Thoracic aorta (tissue), 2 donors: ENCODE measurements around the gene TMEM218. TPM values are rescaled to one million over a fixed set of nuclear protein-coding genes. Genes with fewer than 3 reads are reported as not detected.

ENCODE experiments used
- ATAC-seq: fragments of 150-250 bp; one replicate; pipeline ENCODE4 v1.8.0; 2017; ENCODE audit warnings: low read depth; ENCODE audit not compliant: insufficient number of reproducible peaks, low FRiP score
- DNase-seq: peaks from one replicate; pipeline ENCODE4 v3.0.0-alpha.2; 2020; ENCODE audit warnings: low spot score
- H3K27ac ChIP-seq, 2 donors: fragments of 200-600 bp; sonication (generic); 1 replicate in 1 of 2; 2 replicates in 1 of 2; pipeline ENCODE4 v1.5.1; 2016; ENCODE audit warnings: mild to moderate bottlenecking in 2 of 2, moderate library complexity in 2 of 2
- H3K27me3 ChIP-seq: fragments of 200-600 bp; sonication (generic); replicated peaks from 2 replicates; pipeline ENCODE4 v1.6.0; 2016; ENCODE audit warnings: mild to moderate bottlenecking; ENCODE audit not compliant: insufficient read depth
- H3K36me3 ChIP-seq: fragments of 200-600 bp; sonication (generic); one replicate; pipeline ENCODE4 v1.5.1; 2016
- H3K4me1 ChIP-seq, 2 donors: fragments of 200-600 bp; sonication (generic); 1 replicate in 1 of 2; 2 replicates in 1 of 2; pipeline versions ENCODE4 v1.5.1 to v1.6.0; 2016; ENCODE audit warnings: low read depth in 2 of 2, mild to moderate bottlenecking in 1 of 2; ENCODE audit not compliant: control insufficient read depth in 1 of 2
- H3K4me3 ChIP-seq: fragments of 200-600 bp; sonication (generic); 2 replicates; pipeline ENCODE4 v1.5.1; 2016; ENCODE audit warnings: mild to moderate bottlenecking
- H3K9me3 ChIP-seq: fragments of 200-600 bp; sonication (generic); 2 replicates; pipeline ENCODE4 v1.5.1; 2016
- total RNA-seq, 2 donors: library from RNA; depleted of rRNA; stranded (reverse); fragments of >200 nt; gene quantifications; one replicate each; pipeline versions ENCODE4 v1.1.0 to v1.2.3, GENCODE V29; 2016
- TF ChIP-seq, protein P1 (sequence below): fragments of 200-600 bp; sonication (generic); IDR thresholded peaks from one replicate; pipeline ENCODE4 v1.5.1; 2019; ENCODE audit warnings: antibody characterized with exemption

The TMEM218 gene
- total RNA-seq, 2 donors from 2014 or later: 15.2 to 17.7 TPM

DNA sequence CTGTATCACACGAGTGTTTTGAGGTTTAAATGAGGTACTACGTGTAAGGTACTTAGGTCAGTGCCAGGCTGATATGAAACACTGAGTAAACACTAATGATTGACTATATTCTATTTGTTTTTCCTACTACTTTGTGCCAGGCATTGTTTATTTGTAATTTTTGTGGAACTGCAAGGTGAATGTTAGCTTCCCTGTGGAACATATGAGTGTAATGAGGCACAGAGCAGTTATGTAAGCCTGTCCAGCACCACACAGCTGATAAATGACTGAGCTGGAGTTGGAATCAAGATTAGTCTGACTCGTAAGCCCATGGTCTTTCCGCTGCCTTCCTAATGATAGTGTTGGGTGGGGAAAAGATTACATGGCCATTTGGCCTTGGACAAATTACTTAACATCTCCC, 42.4 kb downstream of the TMEM218 start:
- H3K4me3 ChIP-seq: no peak overlapping the region
- DNase-seq (no peak), ATAC-seq (no peak)
- TF ChIP-seq, protein P1, sequence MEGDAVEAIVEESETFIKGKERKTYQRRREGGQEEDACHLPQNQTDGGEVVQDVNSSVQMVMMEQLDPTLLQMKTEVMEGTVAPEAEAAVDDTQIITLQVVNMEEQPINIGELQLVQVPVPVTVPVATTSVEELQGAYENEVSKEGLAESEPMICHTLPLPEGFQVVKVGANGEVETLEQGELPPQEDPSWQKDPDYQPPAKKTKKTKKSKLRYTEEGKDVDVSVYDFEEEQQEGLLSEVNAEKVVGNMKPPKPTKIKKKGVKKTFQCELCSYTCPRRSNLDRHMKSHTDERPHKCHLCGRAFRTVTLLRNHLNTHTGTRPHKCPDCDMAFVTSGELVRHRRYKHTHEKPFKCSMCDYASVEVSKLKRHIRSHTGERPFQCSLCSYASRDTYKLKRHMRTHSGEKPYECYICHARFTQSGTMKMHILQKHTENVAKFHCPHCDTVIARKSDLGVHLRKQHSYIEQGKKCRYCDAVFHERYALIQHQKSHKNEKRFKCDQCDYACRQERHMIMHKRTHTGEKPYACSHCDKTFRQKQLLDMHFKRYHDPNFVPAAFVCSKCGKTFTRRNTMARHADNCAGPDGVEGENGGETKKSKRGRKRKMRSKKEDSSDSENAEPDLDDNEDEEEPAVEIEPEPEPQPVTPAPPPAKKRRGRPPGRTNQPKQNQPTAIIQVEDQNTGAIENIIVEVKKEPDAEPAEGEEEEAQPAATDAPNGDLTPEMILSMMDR: no peak
- H3K36me3 ChIP-seq: no peaks in the 10 kb centered on the region
- no peak overlapping the region for H3K27ac ChIP-seq
- H3K4me1 ChIP-seq: peaks cover 2 to 3% of the 10 kb centered on the region in 2 donors
- H3K27me3 ChIP-seq: no peaks in the 10 kb centered on the region
- no peaks in the 10 kb centered on the region for H3K9me3 ChIP-seq

DNA sequence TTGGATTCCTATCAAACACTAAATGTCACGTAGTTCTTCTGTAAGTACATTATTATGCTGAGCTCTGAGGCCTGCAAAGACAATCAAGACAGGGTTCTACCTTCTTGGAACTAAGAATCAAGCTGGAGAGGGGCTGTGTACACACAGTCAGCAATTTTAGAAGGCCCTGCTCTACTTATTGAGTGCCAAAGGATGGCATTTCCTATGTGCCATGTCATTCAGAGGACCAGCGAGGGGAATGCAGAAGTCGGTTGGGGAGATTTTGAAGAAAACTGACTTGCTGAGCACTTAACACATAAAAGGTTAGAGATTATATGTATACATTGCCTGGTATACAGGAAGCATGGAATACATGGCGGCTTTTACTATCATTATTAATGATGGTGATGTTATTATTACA, 43.1 kb downstream of the TMEM218 start:
- no peak overlapping the region for H3K4me3 ChIP-seq
- no peaks in the 10 kb centered on the region for H3K27me3 ChIP-seq
- TF ChIP-seq, protein P1: no peak
- H3K4me1 ChIP-seq: peaks cover 8 to 10% of the 10 kb centered on the region in 2 donors
- H3K36me3 ChIP-seq: no peaks in the 10 kb centered on the region
- DNase-seq (no peak), ATAC-seq (no peak)
- H3K9me3 ChIP-seq: no peaks in the 10 kb centered on the region
- no peak overlapping the region for H3K27ac ChIP-seq

DNA sequence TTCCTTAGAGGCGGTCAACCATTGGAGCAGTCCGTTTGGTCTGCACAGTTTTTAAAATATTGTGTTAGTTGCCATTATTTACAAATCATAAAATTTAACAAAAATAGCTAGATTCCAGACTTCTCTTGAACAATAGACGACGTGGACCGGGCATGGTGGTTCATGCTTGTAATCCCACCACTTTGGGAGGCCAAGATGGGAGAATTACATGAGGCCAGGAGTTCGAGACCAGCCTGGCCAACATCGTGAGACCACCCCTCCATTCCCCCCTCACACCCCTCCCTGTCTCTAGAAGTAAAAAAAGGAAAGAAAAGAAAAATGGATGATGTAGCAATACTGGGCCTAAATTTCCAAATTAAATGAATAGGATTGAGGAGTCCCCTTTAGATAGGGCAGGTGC, 47.4 kb downstream of the TMEM218 start:
- Histone ChIP-seq H3K4me1 (peaks cover 8 to 15% of the 10 kb centered on the region in 2 donors), H3K4me3 (peak overlapping the region; percentile 89), H3K27ac (peak overlapping the region in 1 of 2 donors; percentile 66), H3K27me3 (no peaks in the 10 kb centered on the region), H3K9me3 (no peaks in the 10 kb centered on the region), H3K36me3 (no peaks in the 10 kb centered on the region)
- DNase-seq: no peak
- ATAC-seq: no peak
- TF ChIP-seq, protein P1: no peak

DNA sequence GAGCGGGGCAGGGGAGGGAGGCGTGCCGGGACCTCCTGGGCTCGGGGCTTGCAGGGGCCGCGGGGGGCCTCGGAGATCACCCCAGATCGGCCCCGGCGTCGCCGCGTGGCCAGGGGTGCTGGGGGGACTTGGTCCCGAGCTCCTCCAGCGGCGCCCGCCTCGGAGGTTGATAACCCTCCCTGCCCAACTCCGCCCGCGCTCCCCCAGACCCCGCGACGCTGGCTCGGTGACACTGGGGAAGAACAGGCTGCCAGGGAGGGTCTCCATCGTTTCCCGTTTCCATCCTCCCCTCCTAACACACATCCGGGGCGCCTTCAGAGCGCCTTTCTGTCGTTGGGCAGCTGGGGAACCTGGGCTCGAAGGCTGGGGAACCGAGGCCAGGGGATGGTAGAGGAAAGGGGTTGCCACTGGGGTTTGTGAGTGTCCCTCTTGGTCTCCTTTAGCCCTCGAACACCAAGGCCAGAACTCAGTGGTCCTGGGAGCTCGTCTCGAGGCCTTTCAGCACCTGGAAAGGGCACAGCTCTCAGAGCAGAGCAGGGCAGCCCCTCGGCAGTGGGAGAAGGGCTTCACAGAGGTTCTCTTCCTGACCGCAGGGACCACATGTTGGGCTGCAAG, 47.9 kb downstream of the TMEM218 start:
- H3K36me3 ChIP-seq: no peaks in the 10 kb centered on the region
- DNase-seq (no peak), ATAC-seq (no peak)
- no peaks in the 10 kb centered on the region for H3K9me3 ChIP-seq
- peak overlapping the region; percentile 89 for H3K4me3 ChIP-seq
- peaks cover 8 to 15% of the 10 kb centered on the region in 2 donors for H3K4me1 ChIP-seq
- H3K27me3 ChIP-seq: no peaks in the 10 kb centered on the region
- TF ChIP-seq, protein P1: no peak
- H3K27ac ChIP-seq: peak overlapping the region; percentile 42 to 66

DNA sequence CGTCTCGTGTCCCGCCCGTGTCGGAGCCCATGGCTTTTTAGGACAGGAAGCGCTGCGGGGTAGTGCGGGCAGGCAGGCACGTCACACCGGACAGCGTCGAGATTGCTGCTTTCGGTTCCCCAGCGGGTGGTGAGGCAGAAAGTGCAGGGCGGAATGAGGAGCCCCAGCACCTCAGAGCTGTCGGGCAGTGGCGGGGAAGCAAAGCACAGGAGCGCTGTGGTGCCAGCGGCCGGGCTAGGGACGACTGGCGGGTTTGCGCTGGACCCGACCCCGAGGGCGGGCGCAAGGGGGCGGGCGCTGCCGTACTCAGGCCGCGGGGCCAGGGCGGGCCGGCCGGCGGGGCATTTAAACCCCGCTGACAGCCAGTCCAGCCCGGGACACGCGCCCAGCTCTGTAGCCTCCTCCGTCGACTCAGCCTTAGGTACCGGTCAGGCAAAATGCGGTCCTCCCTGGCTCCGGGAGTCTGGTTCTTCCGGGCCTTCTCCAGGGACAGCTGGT, 48.4 kb downstream of the TMEM218 start, which contains the start of gene SLC37A2:
Gene SLC37A2 (plus strand): TSS at position 375 of the 498 bp plus-strand sequence. CDS start 63 bp downstream, at position 438.
- Histone ChIP-seq H3K4me1 (peaks cover 8 to 15% of the 10 kb centered on the region in 2 donors), H3K9me3 (no peaks in the 10 kb centered on the region), H3K36me3 (no peaks in the 10 kb centered on the region), H3K27me3 (no peaks in the 10 kb centered on the region), H3K4me3 (peak within 1 kb of the TSS; percentile 89), H3K27ac (peak within 1 kb of the TSS; percentile 42 to 66)
- peak; percentile 34 for DNase-seq
- TF ChIP-seq, protein P1: peak; percentile 40
- peak; percentile 51 for ATAC-seq
